ENCODE results near the gene CPN1. TPM values are rescaled to one million over a fixed set of nuclear protein-coding genes. Genes with fewer than 3 reads are reported as not detected.

CPN1 gene
- total RNA-seq, 3 donors from 2014 or later (not counting 1 experiment from before 2014, with no cell fraction given), result not detected

GRCh38 chr10:100020886-100021253 is 60.8 kb downstream of the CPN1 start:
- DNase-seq (no peak), ATAC-seq (no peak)
- Histone ChIP-seq H3K4me1 (ENCODE audit: control insufficient read depth, insufficient read depth, low read length) (peaks cover 3% of the 10 kb centered on the region), H3K9me3 (ENCODE audit: control insufficient read depth, insufficient read depth, low read length) (no peaks in the 10 kb centered on the region), H3K27me3 (ENCODE audit: control insufficient read depth, insufficient read depth, low read length) (no peaks in the 10 kb centered on the region), H3K4me3 (ENCODE audit: low read length) (no peak overlapping the region), H3K27ac (ENCODE audit: low read length) (no peak overlapping the region), H3K36me3 (ENCODE audit: control insufficient read depth, insufficient read depth, low read length) (no peaks in the 10 kb centered on the region)
- WGBS (ENCODE audit: insufficient coverage), result 82% methylated on average over 10 of the region's 11 CpGs
- no peaks in the 10 kb centered on the region for H3K36me3 Mint-ChIP-seq
- peaks cover 6 to 9% of the 10 kb centered on the region in 2 donors for H3K4me1 Mint-ChIP-seq
- H3K27me3 Mint-ChIP-seq (ENCODE audit: low read depth in 2 of 2), result peaks cover 0 to 11% of the 10 kb centered on the region in 2 donors
- no peak for TF ChIP-seq CTCF (IDR thresholded peaks at IDR 0.05)
- no peaks in the 10 kb centered on the region for H3K9me3 Mint-ChIP-seq
- intact Hi-C loops (cut with micrococcal nuclease), result no loop called here
- H3K4me3 Mint-ChIP-seq, result no peak overlapping the region
- H3K27ac Mint-ChIP-seq, result peak overlapping the region in 1 of 2 donors; percentile 3

GRCh38 chr10:100020142-100020885 is 61.4 kb downstream of the CPN1 start:
- ATAC-seq (peak; percentile 34 to 83 (median 39)), DNase-seq (peak in 1 of 2 donors; percentile 17)
- peaks cover 6 to 9% of the 10 kb centered on the region in 2 donors for H3K4me1 Mint-ChIP-seq
- intact Hi-C loops (cut with micrococcal nuclease), result no loop called here
- WGBS (ENCODE audit: insufficient coverage), result 44% methylated on average over 3 of the region's 5 CpGs
- peaks cover 3% of the 10 kb centered on the region for H3K4me1 ChIP-seq (ENCODE audit: control insufficient read depth, insufficient read depth, low read length)
- H3K9me3 ChIP-seq (ENCODE audit: control insufficient read depth, insufficient read depth, low read length), result no peaks in the 10 kb centered on the region
- peaks cover 2 to 11% of the 10 kb centered on the region in 2 donors for H3K27me3 Mint-ChIP-seq (ENCODE audit: low read depth in 2 of 2)
- no peak overlapping the region for H3K4me3 Mint-ChIP-seq
- H3K27ac ChIP-seq (ENCODE audit: low read length), result no peak overlapping the region
- no peak overlapping the region for H3K4me3 ChIP-seq (ENCODE audit: low read length)
- peak overlapping the region in 1 of 2 donors; percentile 3 for H3K27ac Mint-ChIP-seq
- no peaks in the 10 kb centered on the region for H3K36me3 Mint-ChIP-seq
- H3K36me3 ChIP-seq (ENCODE audit: control insufficient read depth, insufficient read depth, low read length), result no peaks in the 10 kb centered on the region
- TF ChIP-seq CTCF (IDR thresholded peaks at IDR 0.05), result no peak
- no peaks in the 10 kb centered on the region for H3K9me3 Mint-ChIP-seq
- no peaks in the 10 kb centered on the region for H3K27me3 ChIP-seq (ENCODE audit: control insufficient read depth, insufficient read depth, low read length)

GRCh38 chr10:100019787-100020141 is 61.9 kb downstream of the CPN1 start:
- Histone ChIP-seq H3K27me3 (ENCODE audit: control insufficient read depth, insufficient read depth, low read length) (no peaks in the 10 kb centered on the region), H3K36me3 (ENCODE audit: control insufficient read depth, insufficient read depth, low read length) (no peaks in the 10 kb centered on the region), H3K9me3 (ENCODE audit: control insufficient read depth, insufficient read depth, low read length) (no peaks in the 10 kb centered on the region), H3K4me3 (ENCODE audit: low read length) (no peak overlapping the region), H3K4me1 (ENCODE audit: control insufficient read depth, insufficient read depth, low read length) (peaks cover 3% of the 10 kb centered on the region), H3K27ac (ENCODE audit: low read length) (no peak overlapping the region)
- Mint-ChIP-seq H3K36me3 (no peaks in the 10 kb centered on the region), H3K4me3 (no peak overlapping the region), H3K27ac (no peak overlapping the region), H3K27me3 (ENCODE audit: low read depth in 2 of 2) (peaks cover 2 to 11% of the 10 kb centered on the region in 2 donors), H3K9me3 (no peaks in the 10 kb centered on the region), H3K4me1 (peaks cover 6 to 9% of the 10 kb centered on the region in 2 donors)
- TF ChIP-seq CTCF (IDR thresholded peaks at IDR 0.05), result no peak
- ATAC-seq, result no peak
- intact Hi-C loops (cut with micrococcal nuclease), result loop anchor here (10.0 kb wide), 1 partner anchor 175 kb away; no protein-coding TSS in a partner anchor
- no peak for DNase-seq
- WGBS (ENCODE audit: insufficient coverage), result 81% methylated on average over 3 of the region's 3 CpGs
